HG02970 (cell line): ENCODE results near the gene GNG7.
"Not testable (repeated sequence)": the region's sequence is repeated elsewhere in the genome, so short reads cannot be mapped to it uniquely, and the experiment has no call there.

Experiments
- ATAC-seq: cut with Tn5 transposase; IDR thresholded peaks from one replicate; pipeline ENCODE4 v1.9.1; 2021; ENCODE audit warnings: mild to moderate bottlenecking, moderate library complexity, moderate number of reproducible peaks; ENCODE audit not compliant: unreplicated experiment, low FRiP score

The GNG7 gene

DNA sequence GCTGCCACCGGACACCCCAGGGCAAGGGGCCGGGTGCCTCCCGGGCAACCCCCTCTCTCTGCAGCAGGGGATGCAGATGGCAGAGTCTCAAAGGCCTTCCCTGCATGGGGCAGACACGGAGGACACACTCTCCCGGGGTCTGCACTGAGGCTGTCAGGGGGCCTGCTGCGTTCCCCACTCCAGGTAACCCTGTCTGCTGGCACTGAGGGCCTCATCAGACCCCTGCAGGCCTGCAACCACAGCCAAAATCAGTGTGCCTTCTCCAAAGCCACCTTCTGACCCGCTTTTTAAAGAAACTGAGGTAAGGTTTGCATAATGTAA is 93.9 kb downstream of the GNG7 start:
- ATAC-seq: no peak

DNA sequence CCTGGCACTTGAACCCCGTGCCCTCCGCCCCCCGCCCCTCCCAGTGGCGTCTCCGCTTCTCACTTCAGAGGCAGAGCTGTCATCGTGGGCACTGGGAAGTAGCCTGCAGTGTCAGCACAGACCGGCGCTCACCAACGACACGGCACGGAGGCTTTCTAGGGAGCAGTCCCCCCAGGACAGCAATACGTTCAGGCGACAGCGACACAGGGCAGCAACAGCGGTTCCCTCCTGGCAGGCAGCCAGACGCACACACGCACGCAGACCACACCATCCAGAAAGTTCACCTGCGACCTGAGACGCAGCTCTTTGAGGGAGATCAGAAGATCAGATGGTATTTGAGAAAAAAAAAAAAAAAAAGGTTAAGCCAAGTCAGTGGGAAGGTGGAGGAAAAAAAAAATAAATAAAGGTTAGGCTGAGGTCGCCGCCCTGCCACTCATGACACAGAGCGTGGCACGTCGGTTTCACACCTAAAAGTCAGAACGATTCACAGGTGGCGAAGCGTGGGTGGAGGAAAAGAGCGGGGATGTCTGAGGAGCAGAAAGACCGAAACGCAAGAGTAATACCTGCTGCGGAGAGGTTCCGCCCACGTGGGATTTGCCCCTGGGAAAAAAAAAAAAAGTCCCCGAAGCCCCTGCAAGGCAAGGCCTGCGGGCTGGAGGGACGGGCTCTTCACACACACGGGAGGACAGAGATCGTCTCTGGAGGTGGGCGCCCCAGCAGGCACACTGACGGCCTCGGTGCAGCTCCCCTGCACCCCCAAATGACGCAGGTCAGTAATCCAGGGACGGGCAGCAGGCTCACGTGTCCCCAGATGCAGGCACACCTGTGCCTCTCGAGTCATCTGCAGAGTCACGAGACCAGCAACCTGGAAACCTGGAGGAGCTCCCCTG is 94.5 kb downstream of the GNG7 start:
- no peak for ATAC-seq

DNA sequence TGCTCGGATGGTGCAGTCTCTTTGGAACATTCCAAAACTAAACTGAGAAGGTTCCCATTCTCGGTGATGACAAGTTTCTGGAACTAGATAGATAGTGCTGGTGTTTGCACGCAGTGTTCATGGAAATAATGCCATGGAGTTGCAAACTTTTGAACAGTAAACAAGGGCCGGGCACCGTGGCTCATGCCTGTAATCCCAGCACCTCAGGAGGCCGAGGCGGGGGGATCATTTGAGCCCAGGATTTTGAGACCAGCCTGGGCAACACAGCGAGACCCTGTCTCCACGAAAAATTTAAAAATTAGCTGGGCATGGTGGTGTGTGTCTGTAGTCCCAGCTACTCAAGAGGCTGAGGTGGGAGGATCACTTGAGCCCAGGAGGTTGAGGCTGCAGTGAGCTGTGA is 95.7 kb downstream of the GNG7 start:
- not testable (repeated sequence) for ATAC-seq

- ATAC-seq: not testable (repeated sequence)
These were observed 96.6 kb downstream of the GNG7 start for GRCh38 chr19:2605889-2606288.

DNA sequence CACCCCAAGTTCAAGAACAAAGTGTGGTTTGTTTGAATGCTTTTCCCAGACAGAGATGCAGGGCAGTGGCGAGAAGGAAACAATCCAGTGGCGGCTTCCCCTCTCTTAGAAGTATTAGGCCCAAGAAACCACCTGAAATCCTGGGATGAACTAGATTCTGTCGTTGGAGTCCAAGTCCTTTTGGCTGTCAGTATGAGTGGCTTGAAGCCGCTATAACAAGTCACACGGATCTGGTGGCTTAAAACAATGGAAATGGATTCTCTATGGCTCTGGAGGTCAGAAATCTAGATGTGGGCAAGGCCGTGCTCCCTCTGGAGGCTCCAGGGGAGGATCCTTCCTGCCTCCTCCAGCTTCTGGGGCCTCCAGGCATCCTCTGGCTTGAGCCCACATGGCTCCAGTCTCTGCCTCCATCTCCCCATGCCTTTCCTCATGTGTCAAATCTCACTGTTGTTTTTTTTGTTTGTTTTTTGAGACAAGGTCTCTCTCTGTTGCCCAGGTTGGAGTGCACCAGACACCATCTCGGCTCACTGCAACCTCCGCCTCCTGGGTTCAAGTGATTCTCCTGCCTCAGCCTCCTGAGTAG is 97.7 kb downstream of the GNG7 start:
- ATAC-seq: no peak

GRCh38 chr19:2603334-2603733 is 99.2 kb downstream of the GNG7 start:
- ATAC-seq: no peak

DNA sequence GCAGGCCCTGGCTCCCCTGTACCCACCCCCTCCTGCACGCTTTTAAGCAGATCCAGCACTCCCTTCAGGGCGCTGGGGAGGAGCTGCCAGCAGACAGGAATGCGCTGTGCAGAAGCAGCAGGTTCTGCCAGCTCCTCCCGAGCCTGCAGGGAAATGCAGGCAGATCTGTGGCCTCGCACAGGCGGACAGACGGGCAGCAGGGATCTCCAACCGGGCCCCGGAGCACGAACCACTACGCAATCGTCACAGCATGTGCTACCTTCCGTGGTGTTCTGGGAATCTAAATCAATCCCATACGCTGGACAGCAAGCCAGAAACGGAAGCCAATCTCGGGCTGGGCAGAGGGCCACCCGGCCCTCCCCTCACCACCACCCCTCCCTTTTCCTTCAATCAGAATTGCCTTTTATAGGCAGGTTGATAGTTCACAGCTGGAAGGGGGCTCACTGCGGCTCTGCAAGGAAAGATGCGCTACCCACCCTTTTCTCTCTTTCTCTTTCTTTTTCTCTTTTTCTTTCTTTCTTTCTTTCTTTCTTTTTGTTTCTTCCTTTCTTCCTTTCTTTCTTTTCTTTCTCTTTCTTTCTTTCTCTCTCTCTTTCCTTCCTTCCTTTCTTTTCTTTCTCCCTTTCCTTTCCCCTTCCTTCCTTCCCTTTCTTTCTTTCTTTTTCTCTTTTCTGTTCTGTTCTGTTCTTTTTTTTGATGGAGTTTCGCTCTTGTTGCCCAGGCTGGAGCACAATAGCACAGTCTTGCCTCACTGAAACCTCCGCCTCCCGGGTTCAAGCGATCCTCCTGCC is 99.9 kb downstream of the GNG7 start:
- ATAC-seq: no peak

DNA sequence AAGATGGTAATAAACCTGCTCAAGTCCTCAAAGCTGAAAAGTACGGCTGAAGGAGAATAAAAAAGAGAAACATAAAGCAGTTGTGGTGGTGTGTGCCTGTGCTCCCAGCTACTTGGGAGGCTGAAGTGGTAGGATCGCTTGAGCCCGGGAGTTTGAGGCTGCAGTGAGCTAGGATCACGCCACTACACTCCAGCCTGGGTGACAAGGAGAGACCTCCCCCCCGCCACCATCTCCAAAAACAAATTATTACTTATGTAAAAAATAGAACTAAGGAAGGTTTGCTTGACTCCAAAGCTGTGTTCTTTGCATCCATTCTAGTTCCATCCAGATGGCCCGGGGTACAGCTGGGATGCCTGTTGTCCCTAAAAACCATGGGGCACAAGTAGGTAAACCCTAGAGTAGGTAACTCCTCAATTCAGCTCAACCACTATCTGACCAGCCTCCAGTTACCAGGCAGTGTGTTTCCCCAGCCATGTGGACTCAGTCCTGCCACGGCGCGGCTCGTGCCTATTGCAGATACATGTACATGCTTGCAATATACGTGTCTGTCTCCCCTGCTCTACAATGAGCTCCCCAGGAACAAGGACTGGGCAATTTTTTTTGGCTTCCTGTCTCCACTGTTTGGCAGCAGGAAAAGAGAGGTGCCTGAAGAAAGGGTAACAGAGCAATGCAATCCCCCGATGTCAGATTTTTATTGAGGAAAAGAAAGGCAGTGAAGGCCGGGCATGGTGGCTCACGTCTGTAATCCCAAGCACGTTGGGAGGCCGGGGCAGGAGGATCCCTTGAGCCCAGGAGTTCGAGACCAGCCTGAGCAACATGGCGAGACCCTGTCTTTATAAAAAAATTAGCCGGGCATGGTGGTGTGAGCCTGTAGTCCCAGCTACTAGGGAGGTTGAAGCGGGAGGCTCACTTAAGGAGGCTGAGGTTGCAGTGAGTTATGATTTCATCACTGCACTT is 101.3 kb downstream of the GNG7 start:
- ATAC-seq: no peak

GRCh38 chr19:2594319-2594718 is 108.2 kb downstream of the GNG7 start:
- ATAC-seq: no peak

GRCh38 chr19:2592824-2593223 is 109.7 kb downstream of the GNG7 start:
- ATAC-seq: no peak

DNA sequence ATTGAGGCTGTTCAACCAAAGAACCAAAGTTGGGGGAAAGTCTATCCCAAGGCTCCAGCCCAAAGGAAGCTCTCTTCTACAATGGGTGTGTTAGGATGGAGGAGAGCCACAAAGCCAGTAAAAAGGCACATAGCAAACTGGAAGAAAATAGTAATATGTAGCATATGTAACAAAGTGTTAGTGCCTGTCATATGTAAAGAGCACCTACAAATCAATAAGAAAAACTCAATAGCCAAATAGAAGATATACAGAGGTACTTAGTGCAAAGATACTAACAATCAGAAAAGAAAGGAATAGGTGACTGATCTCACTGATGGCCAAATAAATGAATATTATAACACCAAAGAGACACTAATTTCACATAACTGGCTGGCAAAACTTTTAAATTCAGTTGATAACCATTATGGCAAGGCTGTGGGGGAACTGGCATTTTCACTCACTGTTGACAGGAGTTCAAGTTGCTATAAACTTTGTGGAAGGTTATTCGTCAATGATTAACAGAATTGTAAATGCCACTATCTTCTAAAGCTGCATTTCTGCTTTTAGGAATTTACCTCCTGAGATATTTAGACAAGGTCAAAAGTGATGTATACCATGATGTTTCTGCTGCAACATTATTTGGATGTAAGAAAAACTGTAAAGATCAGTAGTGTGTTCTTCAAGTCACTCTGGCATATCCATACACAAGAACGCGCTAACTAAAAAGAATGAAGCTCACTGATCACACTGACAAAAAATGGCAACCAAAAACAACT is 110.8 kb downstream of the GNG7 start:
- no peak for ATAC-seq

DNA sequence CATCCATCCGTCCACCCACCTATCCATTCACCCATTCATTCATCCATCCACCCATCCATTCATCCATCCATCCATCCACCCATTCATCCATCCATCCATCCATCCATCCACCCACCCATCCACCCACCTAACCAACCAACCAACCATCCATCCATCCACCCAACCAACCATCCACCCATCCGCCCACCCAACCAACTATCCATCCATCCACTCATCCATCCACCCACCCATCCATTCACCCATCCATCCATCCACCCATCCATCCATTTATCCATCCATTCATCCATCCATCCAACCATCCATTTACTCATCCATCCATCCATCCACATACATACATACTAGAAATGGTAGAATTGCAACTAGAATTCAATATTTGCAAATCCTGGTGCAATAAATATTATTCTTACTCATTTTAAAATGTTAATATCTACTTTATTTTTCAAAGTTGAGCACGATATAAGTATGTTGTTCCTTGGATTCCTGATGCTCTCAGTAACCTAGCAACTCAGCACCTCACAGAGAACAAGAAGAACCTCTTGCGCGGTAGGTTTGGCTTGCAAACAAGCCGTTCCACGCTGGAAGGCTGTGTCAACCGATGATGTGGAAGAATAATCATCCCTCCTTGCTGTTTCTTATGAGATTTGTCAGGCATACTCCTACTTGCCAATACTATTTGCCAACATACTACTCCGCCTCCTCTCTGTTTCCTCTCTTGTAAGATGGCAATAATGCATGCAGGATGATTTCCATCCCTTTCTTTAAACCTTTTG is 111.7 kb downstream of the GNG7 start:
- no peak for ATAC-seq

DNA sequence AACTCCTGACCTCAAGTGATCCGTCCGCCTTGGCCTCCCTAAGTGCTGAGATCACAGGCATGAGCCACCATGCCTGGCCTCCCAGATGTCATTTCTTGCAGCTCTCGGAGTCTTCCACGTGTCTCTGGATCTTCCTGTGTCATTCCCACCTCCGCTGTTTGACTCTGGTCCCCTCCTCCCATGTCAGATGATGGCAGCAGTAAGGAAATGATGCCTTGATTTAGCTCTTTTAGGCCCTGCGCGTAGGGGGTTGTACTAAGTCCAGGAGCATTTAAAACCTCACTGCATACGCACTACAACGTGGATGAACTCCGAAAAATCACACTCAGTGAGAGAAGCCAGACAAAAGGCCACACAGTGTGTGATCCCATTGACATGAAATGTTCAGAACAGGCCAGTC is 113.1 kb downstream of the GNG7 start:
- no peak for ATAC-seq

- ATAC-seq: no peak
These were observed 114.3 kb downstream of the GNG7 start for GRCh38 chr19:2588081-2588777.

GRCh38 chr19:2587001-2587719 is 115.3 kb downstream of the GNG7 start:
- no peak for ATAC-seq

GRCh38 chr19:2586196-2586595 is 116.3 kb downstream of the GNG7 start:
- no peak for ATAC-seq

DNA sequence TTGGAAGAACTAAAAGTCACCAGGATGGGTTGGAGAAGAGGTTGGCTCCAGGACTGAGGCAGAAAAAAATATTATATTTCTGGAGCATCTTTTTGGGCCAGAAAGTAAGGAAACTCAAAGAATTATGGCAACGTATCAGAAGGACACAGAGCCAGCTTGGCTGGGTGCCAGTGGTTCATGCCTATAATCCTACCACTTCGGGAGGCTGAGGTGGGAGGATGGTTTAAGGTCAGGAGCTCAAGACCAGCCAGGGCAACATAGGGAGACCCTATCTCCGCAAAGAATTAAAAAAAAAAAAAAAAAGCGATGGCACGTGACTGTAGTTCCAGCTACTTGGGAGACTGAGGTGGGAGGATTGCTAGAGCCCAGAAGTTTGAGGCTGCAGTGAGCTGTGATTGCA is 118.5 kb downstream of the GNG7 start:
- ATAC-seq: no peak
